CD14-positive monocyte (primary cell): ENCODE data around the gene PLA2G1B. TPM values are rescaled to one million over a fixed set of nuclear protein-coding genes. Genes with fewer than 3 reads are reported as not detected.

Experiments
- DNase-seq, 3 donors: peaks; one replicate each; pipeline ENCODE4 v3.0.0-alpha.2; 2011 to 2022
- H2AFZ ChIP-seq: 2 replicates; pipeline ENCODE4 v1.6.0; 2012; ENCODE audit warnings: mild to moderate bottlenecking, low read depth, low read length, inconsistent platforms; ENCODE audit not compliant: insufficient read depth, poor library complexity, severe bottlenecking
- H3K27ac ChIP-seq, 2 donors: 1 replicate in 1 of 2; 2 replicates in 1 of 2; pipeline ENCODE4 v1.5.1; 2012 to 2013; ENCODE audit warnings: low read length in 2 of 2, control low read depth in 1 of 2, inconsistent platforms in 1 of 2, low read depth in 1 of 2, mild to moderate bottlenecking in 1 of 2
- H3K27me3 ChIP-seq, 2 donors: one replicate each; pipeline versions ENCODE4 v1.6.0 to v1.6.1; 2011 to 2013; ENCODE audit warnings: low read length in 2 of 2; ENCODE audit not compliant: control insufficient read depth in 2 of 2, insufficient read depth in 2 of 2
- H3K36me3 ChIP-seq, 2 donors: replicated peaks in 1 of 2; 1 replicate in 1 of 2; 2 replicates in 1 of 2; pipeline versions ENCODE4 v1.5.1 to v1.6.1; 2012 to 2013; ENCODE audit warnings: low read length in 2 of 2, control low read depth in 1 of 2, inconsistent platforms in 1 of 2, mild to moderate bottlenecking in 1 of 2; ENCODE audit not compliant: insufficient read depth in 2 of 2, control insufficient read depth in 1 of 2
- H3K4me1 ChIP-seq, 2 donors: 1 replicate in 1 of 2; 2 replicates in 1 of 2; pipeline versions ENCODE4 v1.5.1 to v1.6.1; 2012 to 2013; ENCODE audit warnings: low read length in 2 of 2, control low read depth in 1 of 2, inconsistent platforms in 1 of 2, mild to moderate bottlenecking in 1 of 2, moderate library complexity in 1 of 2; ENCODE audit not compliant: insufficient read depth in 2 of 2, control insufficient read depth in 1 of 2
- H3K4me2 ChIP-seq: replicated peaks from 2 replicates; pipeline ENCODE3; 2012; ENCODE audit warnings: low read length, moderate library complexity, mild to moderate bottlenecking; ENCODE audit not compliant: poor library complexity, severe bottlenecking; ENCODE audit errors: extremely low read depth
- H3K4me3 ChIP-seq, 3 experiments: fragments of 200-600 bp in 1 of 3; sonication (generic) in 1 of 3; replicated peaks in 1 of 3; 1 replicate in 2 of 3; 2 replicates in 1 of 3; pipeline ENCODE4 v1.5.1; 2011 to 2013; ENCODE audit warnings: low read length in 3 of 3, mild to moderate bottlenecking in 3 of 3, control low read depth in 2 of 3, low read depth in 2 of 3, inconsistent platforms in 1 of 3, moderate library complexity in 1 of 3
- H3K79me2 ChIP-seq: 2 replicates; pipeline ENCODE4 v1.6.0; 2012; ENCODE audit warnings: mild to moderate bottlenecking, control low read depth, inconsistent platforms, low read length, moderate library complexity; ENCODE audit not compliant: insufficient read depth
- H3K9ac ChIP-seq: 2 replicates; pipeline ENCODE4 v1.6.0; 2017; ENCODE audit warnings: low read length, mild to moderate bottlenecking; ENCODE audit not compliant: insufficient read depth, poor library complexity, severe bottlenecking
- H3K9me3 ChIP-seq, 2 donors: replicated peaks in 1 of 2; 1 replicate in 1 of 2; 2 replicates in 1 of 2; pipeline versions ENCODE4 v1.5.1 to v1.6.1; 2012 to 2013; ENCODE audit warnings: low read length in 2 of 2, control low read depth in 1 of 2; ENCODE audit not compliant: control insufficient read depth in 1 of 2, insufficient read depth in 1 of 2
- H4K20me1 ChIP-seq: 2 replicates; pipeline ENCODE4 v1.6.0; 2012; ENCODE audit warnings: mild to moderate bottlenecking, low read length, control low read depth, moderate library complexity; ENCODE audit not compliant: insufficient read depth
- H3K27ac Mint-ChIP-seq, 7 donors: one replicate each; pipeline ENCODE4 v1.8.0; 2020; ENCODE audit warnings: mild to moderate bottlenecking in 7 of 7, mixed read lengths in 7 of 7, moderate library complexity in 6 of 7, inconsistent platforms in 2 of 7
- H3K27me3 Mint-ChIP-seq, 3 donors: one replicate each; pipeline ENCODE4 v1.8.0; 2021 to 2022; ENCODE audit warnings: low read depth in 3 of 3, mild to moderate bottlenecking in 3 of 3, mixed read lengths in 3 of 3, moderate library complexity in 3 of 3, inconsistent platforms in 1 of 3
- H3K36me3 Mint-ChIP-seq, 2 donors: one replicate each; pipeline ENCODE4 v1.8.0; 2020; ENCODE audit warnings: mixed read lengths in 2 of 2, inconsistent platforms in 1 of 2, mild to moderate bottlenecking in 1 of 2
- H3K4me1 Mint-ChIP-seq: one replicate; pipeline ENCODE4 v1.8.0; 2020; ENCODE audit warnings: mild to moderate bottlenecking, mixed read lengths
- H3K4me3 Mint-ChIP-seq, 2 donors: one replicate each; pipeline ENCODE4 v1.8.0; 2020; ENCODE audit warnings: mild to moderate bottlenecking in 2 of 2, mixed read lengths in 2 of 2, moderate library complexity in 1 of 2
- H3K9me3 Mint-ChIP-seq, 7 donors: one replicate each; pipeline ENCODE4 v1.8.0; 2020 to 2022; ENCODE audit warnings: mixed read lengths in 7 of 7, mild to moderate bottlenecking in 6 of 7, moderate library complexity in 6 of 7, inconsistent platforms in 2 of 7
- CTCF ChIP-seq: fragments of 200-600 bp; IDR thresholded peaks from one replicate; pipeline ENCODE4 v1.8.0; 2022; ENCODE audit warnings: antibody characterized with exemption, mild to moderate bottlenecking
- WGBS: methylation state at CpG from one replicate; pipeline ENCODE4 v1.1.5; 2013; ENCODE audit warnings: missing lambda C conversion rate; ENCODE audit not compliant: insufficient coverage; 5-methylcytosine and 5-hydroxymethylcytosine counted together
- intact Hi-C, 2 donors: fragments of 100-400 bp; cut with micrococcal nuclease; formaldehyde crosslinking; loops; one replicate each; pipeline versions ENCODE4 v1.15.0 to v1.15.1; 2023
- polyA plus RNA-seq, 3 donors: library from polyadenylated mRNA; depleted of rRNA in 1 of 3; unstranded in 2 of 3; stranded (reverse) in 1 of 3; fragments of 300-500 nt in 2 of 3; fragments of >200 nt in 1 of 3; fragmentation: Illumina TruSeq in 2 of 3; gene quantifications; 1 replicate in 2 of 3; 2 replicates in 1 of 3; pipeline ENCODE4 v1.2.3, GENCODE V29; 2012 to 2021

Gene PLA2G1B
- polyA plus RNA-seq, 3 donors, result not detected

- Histone ChIP-seq H3K79me2 (no peaks in the 10 kb centered on the region), H3K9me3 (peaks cover under 1 to 3% of the 10 kb centered on the region in 2 donors), H3K4me2 (no peak overlapping the region), H4K20me1 (no peaks in the 10 kb centered on the region), H3K36me3 (no peaks in the 10 kb centered on the region), H3K9ac (no peak overlapping the region), H2AFZ (no peak overlapping the region), H3K27ac (no peak overlapping the region), H3K4me1 (no peaks in the 10 kb centered on the region), H3K27me3 (peaks cover 11 to 18% of the 10 kb centered on the region in 2 donors), H3K4me3 (no peak overlapping the region)
- intact Hi-C loops, result loop anchor here in 1 of 2 donors (2.0 kb wide), 1 partner anchor 74 kb away; no protein-coding TSS in a partner anchor
- Mint-ChIP-seq H3K27me3 (peaks cover 26 to 47% (median 33%) of the 10 kb centered on the region in 3 donors), H3K4me3 (no peak overlapping the region), H3K36me3 (no peaks in the 10 kb centered on the region), H3K9me3 (peaks cover 0 to 2% (median 0%) of the 10 kb centered on the region in 7 donors), H3K4me1 (peaks cover 2% of the 10 kb centered on the region), H3K27ac (no peak overlapping the region)
- peak; percentile 91 for TF ChIP-seq CTCF
- 83% methylated on average over 11 of the region's 13 CpGs for WGBS
- peak; percentile 39 to 61 (median 49) for DNase-seq
Observed at GRCh38 chr12:120356567-120357030, 29.0 kb upstream of the PLA2G1B start.

GRCh38 chr12:120353556-120354317 lies 26.2 kb upstream of the PLA2G1B start:
- no peak overlapping the region for H3K4me3 Mint-ChIP-seq
- H2AFZ ChIP-seq, result no peak overlapping the region
- no peaks in the 10 kb centered on the region for H3K79me2 ChIP-seq
- H3K36me3 Mint-ChIP-seq, result no peaks in the 10 kb centered on the region
- H3K4me2 ChIP-seq, result no peak overlapping the region
- no peaks in the 10 kb centered on the region for H4K20me1 ChIP-seq
- peaks cover 0 to 2% of the 10 kb centered on the region in 2 donors for H3K27me3 ChIP-seq
- intact Hi-C loops, result no loop called here
- no peak overlapping the region for H3K27ac Mint-ChIP-seq
- no peaks in the 10 kb centered on the region for H3K36me3 ChIP-seq
- no peak overlapping the region for H3K4me3 ChIP-seq
- peaks cover 1% of the 10 kb centered on the region for H3K4me1 Mint-ChIP-seq
- H3K27ac ChIP-seq, result no peak overlapping the region
- no peak for DNase-seq
- no peaks in the 10 kb centered on the region for H3K4me1 ChIP-seq
- H3K27me3 Mint-ChIP-seq, result peaks cover 10 to 24% (median 23%) of the 10 kb centered on the region in 3 donors
- TF ChIP-seq CTCF, result no peak
- WGBS, result 83% methylated on average over 1 of the region's 4 CpGs
- H3K9ac ChIP-seq, result no peak overlapping the region
- no peaks in the 10 kb centered on the region for H3K9me3 ChIP-seq
- peaks cover 0 to 2% (median 0%) of the 10 kb centered on the region in 7 donors for H3K9me3 Mint-ChIP-seq
